Suprapubic skin (tissue), 4 donors: Measurements from ENCODE around the gene MED25. TPM values are rescaled to one million over a fixed set of nuclear protein-coding genes. Genes with fewer than 3 reads are reported as not detected.
A peak's percentile ranks its signal among the peaks of the same experiment; 100 is the strongest.

ENCODE experiments used
- DNase-seq, 2 donors: peaks; one replicate each; pipeline ENCODE4 v3.0.0-alpha.2; 2019; ENCODE audit warnings: low spot score in 2 of 2
- H3K27ac ChIP-seq: fragments of 200-600 bp; sonication (generic); one replicate; pipeline ENCODE4 v1.5.1; 2019
- H3K27me3 ChIP-seq: fragments of 200-600 bp; sonication (generic); one replicate; pipeline ENCODE4 v1.5.1; 2019
- H3K36me3 ChIP-seq: fragments of 200-600 bp; sonication (generic); one replicate; pipeline ENCODE4 v1.5.1; 2019
- H3K4me1 ChIP-seq: fragments of 200-600 bp; sonication (generic); one replicate; pipeline ENCODE4 v1.5.1; 2019
- H3K4me3 ChIP-seq: fragments of 200-600 bp; sonication (generic); one replicate; pipeline ENCODE4 v1.5.1; 2019; ENCODE audit warnings: mild to moderate bottlenecking
- H3K9me3 ChIP-seq: fragments of 200-600 bp; sonication (generic); one replicate; pipeline ENCODE4 v1.5.1; 2019
- CTCF ChIP-seq, 2 donors: fragments of 200-600 bp in 1 of 2; fragments of 450-650 bp in 1 of 2; sonication (generic) in 1 of 2; IDR thresholded peaks; one replicate each; pipeline ENCODE4 v1.5.1; 2016 to 2019; ENCODE audit warnings: antibody characterized with exemption in 2 of 2, mild to moderate bottlenecking in 1 of 2, moderate library complexity in 1 of 2
- EP300 ChIP-seq: sonication (generic); formaldehyde crosslinking; IDR thresholded peaks from one replicate; pipeline ENCODE4 v1.6.1; 2017; ENCODE audit warnings: antibody characterized with exemption
- POLR2A ChIP-seq, 2 donors: fragments of 450-650 bp; IDR thresholded peaks; one replicate each; pipeline ENCODE4 v1.6.1; 2017; ENCODE audit warnings: antibody characterized with exemption in 2 of 2, mild to moderate bottlenecking in 2 of 2, moderate library complexity in 2 of 2
- POLR2AphosphoS5 ChIP-seq, 3 donors: sonication (generic); formaldehyde crosslinking; IDR thresholded peaks; one replicate each; pipeline ENCODE4 v1.6.1; 2017; ENCODE audit warnings: antibody characterized with exemption in 3 of 3
- WGBS: methylation state at CpG from one replicate; pipeline ENCODE4 v1.1.5; 2018; 5-methylcytosine and 5-hydroxymethylcytosine counted together
- total RNA-seq, 4 donors: library from RNA; depleted of rRNA; stranded (reverse); fragments of >200 nt; gene quantifications; one replicate each; pipeline ENCODE4 v1.1.0, GENCODE V29; 2016

The MED25 gene
- total RNA-seq, 4 donors from 2014 or later, result 32.2 to 60.3 (median 40.8) TPM

GRCh38 chr19:49861541-49862378 lies 43.7 kb downstream of the MED25 start:
- peak in 1 of 2 donors; percentile 70 for DNase-seq
- Histone ChIP-seq H3K9me3 (no peaks in the 10 kb centered on the region), H3K36me3 (peaks cover 70% of the 10 kb centered on the region), H3K4me3 (no peak overlapping the region), H3K27me3 (no peaks in the 10 kb centered on the region), H3K4me1 (peaks cover 34% of the 10 kb centered on the region), H3K27ac (peak overlapping the region; percentile 73)
- 77% methylated on average over 33 of the region's 60 CpGs for WGBS
- TF ChIP-seq EP300 (no peak), POLR2A (IDR thresholded peaks at IDR 0.05) (no peak), CTCF (IDR thresholded peaks at IDR 0.05) (no peak), POLR2AphosphoS5 (IDR thresholded peaks at IDR 0.05) (no peak)

- TF ChIP-seq POLR2A (IDR thresholded peaks at IDR 0.05), result no peak
- no peak for TF ChIP-seq EP300
- TF ChIP-seq CTCF (IDR thresholded peaks at IDR 0.05), result no peak
- TF ChIP-seq POLR2AphosphoS5 (IDR thresholded peaks at IDR 0.05), result no peak
- Histone ChIP-seq H3K27me3 (no peaks in the 10 kb centered on the region), H3K36me3 (peaks cover 61% of the 10 kb centered on the region), H3K4me1 (peaks cover 38% of the 10 kb centered on the region), H3K9me3 (no peaks in the 10 kb centered on the region), H3K4me3 (no peak overlapping the region), H3K27ac (no peak overlapping the region)
- WGBS, result 83% methylated on average over 38 of the region's 49 CpGs
- DNase-seq, result peak in 1 of 2 donors; percentile 68
Measured at GRCh38 chr19:49862391-49863253, 44.5 kb downstream of the MED25 start.

GRCh38 chr19:49863254-49863934 lies 45.3 kb downstream of the MED25 start:
- 92% methylated on average over 21 of the region's 24 CpGs for WGBS
- Histone ChIP-seq H3K4me1 (peaks cover 46% of the 10 kb centered on the region), H3K27ac (no peak overlapping the region), H3K36me3 (peaks cover 54% of the 10 kb centered on the region), H3K4me3 (no peak overlapping the region), H3K27me3 (no peaks in the 10 kb centered on the region), H3K9me3 (no peaks in the 10 kb centered on the region)
- DNase-seq, result peak in 1 of 2 donors; percentile 64
- TF ChIP-seq EP300 (no peak), POLR2A (IDR thresholded peaks at IDR 0.05) (no peak), CTCF (IDR thresholded peaks at IDR 0.05) (no peak), POLR2AphosphoS5 (IDR thresholded peaks at IDR 0.05) (no peak)

- TF ChIP-seq CTCF (IDR thresholded peaks at IDR 0.05), result no peak
- TF ChIP-seq EP300, result no peak
- TF ChIP-seq POLR2AphosphoS5 (IDR thresholded peaks at IDR 0.05), result no peak
- no peak for TF ChIP-seq POLR2A (IDR thresholded peaks at IDR 0.05)
- peak in 1 of 2 donors; percentile 64 for DNase-seq
- peaks cover 48% of the 10 kb centered on the region for H3K36me3 ChIP-seq
- H3K4me1 ChIP-seq, result peaks cover 51% of the 10 kb centered on the region
- H3K9me3 ChIP-seq, result no peaks in the 10 kb centered on the region
- H3K4me3 ChIP-seq, result no peak overlapping the region
- H3K27me3 ChIP-seq, result no peaks in the 10 kb centered on the region
- WGBS, result 95% methylated on average over 15 of the region's 17 CpGs
- H3K27ac ChIP-seq, result no peak overlapping the region
Measured at GRCh38 chr19:49863935-49864320, 45.8 kb downstream of the MED25 start.
